SK-N-SH (cell line): Measurements from ENCODE around the gene PRKCH. TPM values are rescaled to one million over a fixed set of nuclear protein-coding genes. Genes with fewer than 3 reads are reported as not detected.

Experiments
- CTCF ChIA-PET: fragments of 300-600, 350-600 bp; formaldehyde crosslinking; extraction: SDS; loops from one replicate; lab custom pipeline; 2021; lab: Yijun Ruan, JAX
- POLR2A ChIA-PET: fragments of 350-600 bp; sonication (Branson Sonifier 250); formaldehyde crosslinking; extraction: SDS; loops from one replicate; lab custom pipeline; 2020; ENCODE audit warnings: antibody characterized with exemption, inconsistent platforms; lab: Yijun Ruan, JAX
- DNase-seq: peaks from one replicate; pipeline ENCODE4 v3.0.0; 2012
- H2AFZ ChIP-seq: fragments of 200-600 bp; sonication (generic); 2 replicates; pipeline ENCODE4 v1.8.1; 2016; ENCODE audit warnings: antibody characterized with exemption, mild to moderate bottlenecking, low read depth
- H3F3A ChIP-seq: fragments of 200-600 bp; sonication (generic); replicated peaks from 2 replicates; pipeline ENCODE3; 2016; ENCODE audit warnings: antibody characterized with exemption, mild to moderate bottlenecking; ENCODE audit not compliant: insufficient read depth
- H3K27ac ChIP-seq, 2 experiments: fragments of 200-500 bp in 1 of 2; fragments of 200-600 bp in 1 of 2; sonication (Bioruptor generic) in 1 of 2; sonication (generic), shearing (Covaris generic) in 1 of 2; 2 replicates each; pipeline versions ENCODE4 v1.5.1 to v1.6.1; 2014 to 2016; ENCODE audit warnings: low read depth in 2 of 2, inconsistent platforms in 1 of 2, low read length in 1 of 2, mild to moderate bottlenecking in 1 of 2, mixed read lengths in 1 of 2
- H3K27me3 ChIP-seq: fragments of 200-600 bp; sonication (generic), shearing (Covaris generic); 2 replicates; pipeline ENCODE4 v1.6.1; 2016; ENCODE audit warnings: mixed run types; ENCODE audit not compliant: insufficient read depth
- H3K36me3 ChIP-seq, 2 experiments: fragments of 200-500 bp in 1 of 2; fragments of 200-600 bp in 1 of 2; sonication (Bioruptor generic) in 1 of 2; sonication (generic) in 1 of 2; replicated peaks in 1 of 2; 2 replicates each; pipeline versions ENCODE3 to v1.5.1; 2014 to 2016; ENCODE audit warnings: low read length in 1 of 2, mild to moderate bottlenecking in 1 of 2; ENCODE audit not compliant: insufficient read depth in 2 of 2, control insufficient read depth in 1 of 2
- H3K4me1 ChIP-seq, 2 experiments: fragments of 200-500 bp in 1 of 2; fragments of 200-600 bp in 1 of 2; sonication (Bioruptor generic) in 1 of 2; sonication (generic), shearing (Covaris generic) in 1 of 2; 2 replicates each; pipeline versions ENCODE4 v1.5.1 to v1.6.1; 2014 to 2016; ENCODE audit warnings: low read depth in 1 of 2, low read length in 1 of 2, mixed run types in 1 of 2; ENCODE audit not compliant: insufficient read depth in 2 of 2, control insufficient read depth in 1 of 2
- H3K4me2 ChIP-seq: fragments of 200-600 bp; sonication (generic), shearing (Covaris generic); 2 replicates; pipeline ENCODE4 v1.6.1; 2017; ENCODE audit warnings: mixed run types
- H3K4me3 ChIP-seq, 2 experiments: fragments of 200-500 bp in 1 of 2; fragments of 200-600 bp in 1 of 2; sonication (Bioruptor generic) in 1 of 2; sonication (generic), shearing (Covaris generic) in 1 of 2; 2 replicates each; pipeline versions ENCODE4 v1.5.1 to v1.8.1; 2014 to 2016; ENCODE audit warnings: low read depth in 2 of 2, inconsistent platforms in 1 of 2, low read length in 1 of 2, mild to moderate bottlenecking in 1 of 2, mixed read lengths in 1 of 2, moderate library complexity in 1 of 2
- H3K79me2 ChIP-seq: fragments of 200-600 bp; sonication (generic); 2 replicates; pipeline ENCODE4 v1.8.1; 2017; ENCODE audit warnings: mild to moderate bottlenecking; ENCODE audit not compliant: insufficient read depth
- H3K9ac ChIP-seq: fragments of 200-600 bp; sonication (generic); 2 replicates; pipeline ENCODE4 v1.6.1; 2017; ENCODE audit warnings: mixed run types
- H3K9me2 ChIP-seq: fragments of 200-600 bp; sonication (generic); 2 replicates; pipeline ENCODE4 v1.6.1; 2017; ENCODE audit warnings: mixed run types
- H3K9me3 ChIP-seq: fragments of 200-600 bp; sonication (generic); 2 replicates; pipeline ENCODE4 v1.6.1; 2017; ENCODE audit warnings: mixed run types, mild to moderate bottlenecking, moderate library complexity
- H4K20me1 ChIP-seq: fragments of 200-600 bp; sonication (generic); 2 replicates; pipeline ENCODE4 v1.6.1; 2017; ENCODE audit warnings: mild to moderate bottlenecking, mixed run types; ENCODE audit not compliant: insufficient read depth
- ELF1 ChIP-seq: IDR thresholded peaks from 2 replicates; pipeline ENCODE4 v1.4.0; 2012
- EP300 ChIP-seq, 2 experiments: IDR thresholded peaks; 2 replicates each; pipeline versions ENCODE4 v1.4.0 to v1.6.1; 2012; ENCODE audit warnings: borderline replicate concordance in 1 of 2, low read depth in 1 of 2, low read length in 1 of 2
- EZH2phosphoT487 ChIP-seq: fragments of 200-600 bp; sonication (generic); IDR thresholded peaks from 2 replicates; pipeline ENCODE4 v1.6.1; 2017; ENCODE audit warnings: low read depth, mixed run types, mild to moderate bottlenecking, antibody characterized with exemption, moderate library complexity, borderline replicate concordance
- FOSL2 ChIP-seq: IDR thresholded peaks from 2 replicates; pipeline ENCODE4 v1.4.0; 2012; ENCODE audit warnings: low read depth, mild to moderate bottlenecking, moderate library complexity, borderline replicate concordance
- FOXJ3 ChIP-seq: sonication (generic); formaldehyde crosslinking; IDR thresholded peaks from 2 replicates; pipeline ENCODE4 v1.5.1; 2020; ENCODE audit warnings: mild to moderate bottlenecking, missing genetic modification reagents
- JUND ChIP-seq: IDR thresholded peaks from 2 replicates; pipeline ENCODE4 v1.4.0; 2012
- NFIC ChIP-seq: IDR thresholded peaks from 2 replicates; pipeline ENCODE4 v1.4.0; 2012; ENCODE audit warnings: borderline replicate concordance
- NRF1 ChIP-seq: IDR thresholded peaks from 2 replicates; pipeline ENCODE4 v1.6.1; 2012; ENCODE audit warnings: low read depth, mild to moderate bottlenecking, low read length
- RAD21 ChIP-seq: IDR thresholded peaks from 2 replicates; pipeline ENCODE4 v1.6.1; 2012; ENCODE audit warnings: mild to moderate bottlenecking, low read length
- RFX5 ChIP-seq: IDR thresholded peaks from 2 replicates; pipeline ENCODE4 v1.6.1; 2012; ENCODE audit warnings: mild to moderate bottlenecking, improper control_type of control experiment, low read length
- RXRA ChIP-seq: IDR thresholded peaks from 2 replicates; pipeline ENCODE4 v1.4.0; 2012; ENCODE audit warnings: low read depth, mild to moderate bottlenecking, borderline replicate concordance
- SIN3A ChIP-seq: IDR thresholded peaks from 2 replicates; pipeline ENCODE4 v1.6.1; 2012; ENCODE audit warnings: low read depth, mild to moderate bottlenecking, low read length, moderate library complexity, borderline replicate concordance
- TEAD4 ChIP-seq: IDR thresholded peaks from 2 replicates; pipeline ENCODE4 v1.4.0; 2012; ENCODE audit warnings: mild to moderate bottlenecking, borderline replicate concordance; ENCODE audit not compliant: insufficient read depth
- WGBS: methylation state at CpG from one replicate; pipeline ENCODE4 v1.1.6; 2017; ENCODE audit warnings: low lambda C conversion rate; 5-methylcytosine and 5-hydroxymethylcytosine counted together
- polyA plus RNA-seq, 3 experiments: library from polyadenylated mRNA; depleted of rRNA; stranded (reverse); fragments of >200 nt; gene quantifications; 2 replicates each; pipeline ENCODE4 v1.2.3, GENCODE V29; 2012
- TF ChIP-seq, protein P1 (sequence below): IDR thresholded peaks from 2 replicates; pipeline ENCODE4; 2012
- TF ChIP-seq, protein P2 (sequence below): IDR thresholded peaks from 2 replicates; pipeline ENCODE4 v1.4.0; 2012; ENCODE audit warnings: low read depth
- TF ChIP-seq, protein P3 (sequence below): IDR thresholded peaks from 2 replicates; pipeline ENCODE4 v1.6.1; 2012; ENCODE audit warnings: mild to moderate bottlenecking, low read depth, low read length, moderate library complexity
- TF ChIP-seq, protein P4 (sequence below): IDR thresholded peaks from 2 replicates; pipeline ENCODE4 v1.4.0; 2012; ENCODE audit warnings: low read depth, borderline replicate concordance
- TF ChIP-seq, protein P5 (sequence below): IDR thresholded peaks from 2 replicates; pipeline ENCODE4 v1.4.0; 2012; ENCODE audit warnings: low read depth, borderline replicate concordance

Gene PRKCH
- polyA plus RNA-seq, 1 of the 3 experiments (the other 2 are of a cell fraction) = 4.2 TPM

DNA sequence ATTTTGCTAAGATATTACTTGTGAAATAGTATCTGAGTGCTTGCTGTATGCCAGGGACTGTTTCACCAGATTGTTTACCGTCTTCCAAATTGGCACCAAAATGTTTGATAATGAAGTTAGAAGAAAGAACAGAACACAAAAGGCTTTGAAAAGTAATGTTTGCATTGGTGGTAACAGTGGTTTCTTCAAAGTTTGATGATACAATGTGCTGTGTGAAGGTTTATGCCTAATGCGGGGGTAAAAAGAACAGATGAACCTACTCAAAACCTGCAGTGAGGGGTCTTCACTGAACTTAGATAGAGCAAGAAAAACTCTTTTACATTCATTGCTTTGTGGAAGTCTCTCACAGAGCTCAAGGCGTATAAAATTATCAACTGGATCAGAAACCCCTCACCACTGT lies 76.2 kb downstream of the PRKCH start:
- H3K27ac ChIP-seq = no peak overlapping the region
- H3K9me3 ChIP-seq = no peaks in the 10 kb centered on the region
- CTCF ChIA-PET = no interaction called here
- H3K36me3 ChIP-seq = no peaks in the 10 kb centered on the region
- no peaks in the 10 kb centered on the region for H3F3A ChIP-seq
- H3K4me1 ChIP-seq = no peaks in the 10 kb centered on the region; a peak in 1 of 4 replicates
- H3K27me3 ChIP-seq = no peaks in the 10 kb centered on the region
- TF ChIP-seq, protein P1, sequence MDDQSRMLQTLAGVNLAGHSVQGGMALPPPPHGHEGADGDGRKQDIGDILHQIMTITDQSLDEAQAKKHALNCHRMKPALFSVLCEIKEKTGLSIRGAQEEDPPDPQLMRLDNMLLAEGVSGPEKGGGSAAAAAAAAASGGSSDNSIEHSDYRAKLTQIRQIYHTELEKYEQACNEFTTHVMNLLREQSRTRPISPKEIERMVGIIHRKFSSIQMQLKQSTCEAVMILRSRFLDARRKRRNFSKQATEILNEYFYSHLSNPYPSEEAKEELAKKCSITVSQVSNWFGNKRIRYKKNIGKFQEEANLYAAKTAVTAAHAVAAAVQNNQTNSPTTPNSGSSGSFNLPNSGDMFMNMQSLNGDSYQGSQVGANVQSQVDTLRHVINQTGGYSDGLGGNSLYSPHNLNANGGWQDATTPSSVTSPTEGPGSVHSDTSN = no peak
- TF ChIP-seq RXRA = no peak
- TF ChIP-seq, protein P2, sequence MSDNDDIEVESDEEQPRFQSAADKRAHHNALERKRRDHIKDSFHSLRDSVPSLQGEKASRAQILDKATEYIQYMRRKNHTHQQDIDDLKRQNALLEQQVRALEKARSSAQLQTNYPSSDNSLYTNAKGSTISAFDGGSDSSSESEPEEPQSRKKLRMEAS = no peak
- no peak for TF ChIP-seq ELF1
- TF ChIP-seq RFX5 = no peak
- TF ChIP-seq, protein P3, sequence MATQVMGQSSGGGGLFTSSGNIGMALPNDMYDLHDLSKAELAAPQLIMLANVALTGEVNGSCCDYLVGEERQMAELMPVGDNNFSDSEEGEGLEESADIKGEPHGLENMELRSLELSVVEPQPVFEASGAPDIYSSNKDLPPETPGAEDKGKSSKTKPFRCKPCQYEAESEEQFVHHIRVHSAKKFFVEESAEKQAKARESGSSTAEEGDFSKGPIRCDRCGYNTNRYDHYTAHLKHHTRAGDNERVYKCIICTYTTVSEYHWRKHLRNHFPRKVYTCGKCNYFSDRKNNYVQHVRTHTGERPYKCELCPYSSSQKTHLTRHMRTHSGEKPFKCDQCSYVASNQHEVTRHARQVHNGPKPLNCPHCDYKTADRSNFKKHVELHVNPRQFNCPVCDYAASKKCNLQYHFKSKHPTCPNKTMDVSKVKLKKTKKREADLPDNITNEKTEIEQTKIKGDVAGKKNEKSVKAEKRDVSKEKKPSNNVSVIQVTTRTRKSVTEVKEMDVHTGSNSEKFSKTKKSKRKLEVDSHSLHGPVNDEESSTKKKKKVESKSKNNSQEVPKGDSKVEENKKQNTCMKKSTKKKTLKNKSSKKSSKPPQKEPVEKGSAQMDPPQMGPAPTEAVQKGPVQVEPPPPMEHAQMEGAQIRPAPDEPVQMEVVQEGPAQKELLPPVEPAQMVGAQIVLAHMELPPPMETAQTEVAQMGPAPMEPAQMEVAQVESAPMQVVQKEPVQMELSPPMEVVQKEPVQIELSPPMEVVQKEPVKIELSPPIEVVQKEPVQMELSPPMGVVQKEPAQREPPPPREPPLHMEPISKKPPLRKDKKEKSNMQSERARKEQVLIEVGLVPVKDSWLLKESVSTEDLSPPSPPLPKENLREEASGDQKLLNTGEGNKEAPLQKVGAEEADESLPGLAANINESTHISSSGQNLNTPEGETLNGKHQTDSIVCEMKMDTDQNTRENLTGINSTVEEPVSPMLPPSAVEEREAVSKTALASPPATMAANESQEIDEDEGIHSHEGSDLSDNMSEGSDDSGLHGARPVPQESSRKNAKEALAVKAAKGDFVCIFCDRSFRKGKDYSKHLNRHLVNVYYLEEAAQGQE = no peak
- TF ChIP-seq TEAD4 = no peak
- no peak for TF ChIP-seq EZH2phosphoT487
- TF ChIP-seq FOXJ3 (CRISPR knock-in tag) = no peak
- TF ChIP-seq NRF1 = no peak
- TF ChIP-seq, protein P4, sequence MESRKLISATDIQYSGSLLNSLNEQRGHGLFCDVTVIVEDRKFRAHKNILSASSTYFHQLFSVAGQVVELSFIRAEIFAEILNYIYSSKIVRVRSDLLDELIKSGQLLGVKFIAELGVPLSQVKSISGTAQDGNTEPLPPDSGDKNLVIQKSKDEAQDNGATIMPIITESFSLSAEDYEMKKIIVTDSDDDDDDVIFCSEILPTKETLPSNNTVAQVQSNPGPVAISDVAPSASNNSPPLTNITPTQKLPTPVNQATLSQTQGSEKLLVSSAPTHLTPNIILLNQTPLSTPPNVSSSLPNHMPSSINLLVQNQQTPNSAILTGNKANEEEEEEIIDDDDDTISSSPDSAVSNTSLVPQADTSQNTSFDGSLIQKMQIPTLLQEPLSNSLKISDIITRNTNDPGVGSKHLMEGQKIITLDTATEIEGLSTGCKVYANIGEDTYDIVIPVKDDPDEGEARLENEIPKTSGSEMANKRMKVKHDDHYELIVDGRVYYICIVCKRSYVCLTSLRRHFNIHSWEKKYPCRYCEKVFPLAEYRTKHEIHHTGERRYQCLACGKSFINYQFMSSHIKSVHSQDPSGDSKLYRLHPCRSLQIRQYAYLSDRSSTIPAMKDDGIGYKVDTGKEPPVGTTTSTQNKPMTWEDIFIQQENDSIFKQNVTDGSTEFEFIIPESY = no peak
- no peak for TF ChIP-seq FOSL2
- no peak for TF ChIP-seq JUND
- TF ChIP-seq RAD21 = no peak
- TF ChIP-seq EP300 (IDR thresholded peaks at IDR 0.05; ENCODE audit: borderline replicate concordance in 1 of 2, low read depth in 1 of 2, low read length in 1 of 2) = no peak
- TF ChIP-seq NFIC = no peak
- TF ChIP-seq, protein P5, sequence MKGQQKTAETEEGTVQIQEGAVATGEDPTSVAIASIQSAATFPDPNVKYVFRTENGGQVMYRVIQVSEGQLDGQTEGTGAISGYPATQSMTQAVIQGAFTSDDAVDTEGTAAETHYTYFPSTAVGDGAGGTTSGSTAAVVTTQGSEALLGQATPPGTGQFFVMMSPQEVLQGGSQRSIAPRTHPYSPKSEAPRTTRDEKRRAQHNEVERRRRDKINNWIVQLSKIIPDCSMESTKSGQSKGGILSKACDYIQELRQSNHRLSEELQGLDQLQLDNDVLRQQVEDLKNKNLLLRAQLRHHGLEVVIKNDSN = no peak
- TF ChIP-seq SIN3A = no peak
- DNase-seq = no peak
- H3K79me2 ChIP-seq = no peaks in the 10 kb centered on the region
- WGBS = 72% methylated on average over 3 of the region's 3 CpGs
- no peak overlapping the region for H2AFZ ChIP-seq
- H4K20me1 ChIP-seq = no peaks in the 10 kb centered on the region
- no peak overlapping the region for H3K9ac ChIP-seq
- no peaks in the 10 kb centered on the region for H3K9me2 ChIP-seq
- POLR2A ChIA-PET = no interaction called here
- no peak overlapping the region for H3K4me2 ChIP-seq
- no peak overlapping the region for H3K4me3 ChIP-seq
